ENCODE data around the gene CDC25C. TPM values are rescaled to one million over a fixed set of nuclear protein-coding genes. Genes with fewer than 3 reads are reported as not detected.

CDC25C gene
- total RNA-seq, 1 donor from 2014 or later = 22.7 TPM

- TF ChIP-seq CTCF (conservative IDR thresholded peaks at IDR 0.05) = no peak
- peaks cover 6% of the 10 kb centered on the region for H3K36me3 Mint-ChIP-seq (ENCODE audit: low read depth)
- no peak for DNase-seq (ENCODE audit: low read depth, low spot score)
- no peaks in the 10 kb centered on the region for H3K27me3 Mint-ChIP-seq (ENCODE audit: low read depth)
- no peak overlapping the region for H3K27ac Mint-ChIP-seq (ENCODE audit: unreplicated experiment)
- no peaks in the 10 kb centered on the region for H3K4me1 Mint-ChIP-seq
- H3K4me3 Mint-ChIP-seq = no peak overlapping the region
- no peaks in the 10 kb centered on the region for H3K9me3 Mint-ChIP-seq
Observed at GRCh38 chr5:138289296-138289695, 42.3 kb downstream of the CDC25C start.

GRCh38 chr5:138287246-138287645 lies 44.4 kb downstream of the CDC25C start:
- H3K27ac Mint-ChIP-seq (ENCODE audit: unreplicated experiment) = no peak overlapping the region
- H3K4me1 Mint-ChIP-seq = peaks cover 10% of the 10 kb centered on the region
- no peak for TF ChIP-seq CTCF (conservative IDR thresholded peaks at IDR 0.05)
- no peaks in the 10 kb centered on the region for H3K27me3 Mint-ChIP-seq (ENCODE audit: low read depth)
- no peaks in the 10 kb centered on the region for H3K9me3 Mint-ChIP-seq
- H3K4me3 Mint-ChIP-seq = no peak overlapping the region
- peaks cover 2% of the 10 kb centered on the region for H3K36me3 Mint-ChIP-seq (ENCODE audit: low read depth)
- no peak for DNase-seq (ENCODE audit: low read depth, low spot score)

- H3K4me1 Mint-ChIP-seq = peaks cover 10% of the 10 kb centered on the region
- H3K27ac Mint-ChIP-seq (ENCODE audit: unreplicated experiment) = peak overlapping the region; percentile 88
- no peaks in the 10 kb centered on the region for H3K9me3 Mint-ChIP-seq
- H3K27me3 Mint-ChIP-seq (ENCODE audit: low read depth) = no peaks in the 10 kb centered on the region
- H3K4me3 Mint-ChIP-seq = peak overlapping the region; percentile 23
- TF ChIP-seq CTCF (conservative IDR thresholded peaks at IDR 0.05) = peak; percentile 74
- peak; percentile 23 for DNase-seq (ENCODE audit: low read depth, low spot score)
- no peaks in the 10 kb centered on the region for H3K36me3 Mint-ChIP-seq (ENCODE audit: low read depth)
Observed at GRCh38 chr5:138282920-138283742, 48.5 kb downstream of the CDC25C start.

GRCh38 chr5:138280915-138281314 lies 50.7 kb downstream of the CDC25C start:
- Mint-ChIP-seq H3K27me3 (ENCODE audit: low read depth) (peaks cover 6% of the 10 kb centered on the region), H3K4me1 (peaks cover 10% of the 10 kb centered on the region), H3K4me3 (no peak overlapping the region), H3K36me3 (ENCODE audit: low read depth) (no peaks in the 10 kb centered on the region), H3K27ac (ENCODE audit: unreplicated experiment) (no peak overlapping the region), H3K9me3 (peaks cover 2% of the 10 kb centered on the region)
- no peak for DNase-seq (ENCODE audit: low read depth, low spot score)
- no peak for TF ChIP-seq CTCF (conservative IDR thresholded peaks at IDR 0.05)

- Mint-ChIP-seq H3K27me3 (ENCODE audit: low read depth) (peaks cover 30% of the 10 kb centered on the region), H3K27ac (ENCODE audit: unreplicated experiment) (no peak overlapping the region), H3K9me3 (peaks cover 2% of the 10 kb centered on the region), H3K4me3 (peak overlapping the region; percentile 41), H3K4me1 (peaks cover 24% of the 10 kb centered on the region), H3K36me3 (ENCODE audit: low read depth) (no peaks in the 10 kb centered on the region)
- no peak for DNase-seq (ENCODE audit: low read depth, low spot score)
- TF ChIP-seq CTCF (conservative IDR thresholded peaks at IDR 0.05) = peak; percentile 15
Observed at GRCh38 chr5:138276402-138277054, 55.1 kb downstream of the CDC25C start.
